Measurements from ENCODE around the gene SMAP2.

- TF ChIP-seq CTCF (IDR thresholded peaks at IDR 0.05) (no peak), POLR2A (IDR thresholded peaks at IDR 0.05) (no peak)
Observed at GRCh38 chr1:40393173-40393572, 19.6 kb downstream of the SMAP2 start.

Measured in heart left ventricle (tissue), 13 donors.